Mesenteric fat pad (tissue), 1 donor: ENCODE results near the gene ZBTB16. TPM values are rescaled to one million over a fixed set of nuclear protein-coding genes. Genes with fewer than 3 reads are reported as not detected.

Experiments used
- DNase-seq: peaks from one replicate; pipeline ENCODE4 v3.0.0-alpha.2; 2020; ENCODE audit warnings: low spot score
- total RNA-seq: library from RNA; stranded (reverse); fragmentation: NEBNext Ultra II Directional; extraction: Animal tissue kit (Norgen Biotek cat#: 25700); gene quantifications from one replicate; pipeline ENCODE4 v1.2.1, GENCODE V29; 2021
- donor health status: DM: yes; HTN: yes; CAD: no.

ZBTB16 gene
- total RNA-seq, 1 donor from 2014 or later: 196 TPM

GRCh38 chr11:114178656-114179055 is 119.1 kb downstream of the ZBTB16 start:
- DNase-seq: no peak

GRCh38 chr11:114179234-114179941 is 119.9 kb downstream of the ZBTB16 start:
- DNase-seq: no peak

GRCh38 chr11:114180301-114181055 is 121.0 kb downstream of the ZBTB16 start:
- DNase-seq: no peak

GRCh38 chr11:114181195-114181594 is 121.7 kb downstream of the ZBTB16 start:
- DNase-seq: no peak

- DNase-seq: no peak
Observed at GRCh38 chr11:114181752-114182151, 122.2 kb downstream of the ZBTB16 start.

- DNase-seq: no peak
Observed at GRCh38 chr11:114182471-114183043, 123.0 kb downstream of the ZBTB16 start.

- DNase-seq: no peak
Observed at GRCh38 chr11:114183044-114183511, 123.6 kb downstream of the ZBTB16 start.

GRCh38 chr11:114185436-114185835 is 125.9 kb downstream of the ZBTB16 start:
- DNase-seq: no peak

- no peak for DNase-seq
Observed at GRCh38 chr11:114187173-114187572, 127.7 kb downstream of the ZBTB16 start.

GRCh38 chr11:114188851-114189570 is 129.5 kb downstream of the ZBTB16 start:
- DNase-seq: no peak

- DNase-seq: no peak
Observed at GRCh38 chr11:114190630-114191029, 131.1 kb downstream of the ZBTB16 start.

GRCh38 chr11:114191893-114192292 is 132.4 kb downstream of the ZBTB16 start:
- DNase-seq: no peak

GRCh38 chr11:114192841-114193389 is 133.4 kb downstream of the ZBTB16 start:
- no peak for DNase-seq

- no peak for DNase-seq
Observed at GRCh38 chr11:114193730-114194679, 134.5 kb downstream of the ZBTB16 start.

GRCh38 chr11:114194702-114195101 is 135.2 kb downstream of the ZBTB16 start:
- DNase-seq: no peak

- no peak for DNase-seq
Observed at GRCh38 chr11:114195151-114195550, 135.6 kb downstream of the ZBTB16 start.

- DNase-seq: no peak
Observed at GRCh38 chr11:114195981-114196731, 136.6 kb downstream of the ZBTB16 start.

GRCh38 chr11:114196997-114197703 is 137.6 kb downstream of the ZBTB16 start:
- no peak for DNase-seq
